HepG2 (cell line): Measurements from ENCODE around the gene MSI2. TPM values are rescaled to one million over a fixed set of nuclear protein-coding genes. Genes with fewer than 3 reads are reported as not detected.

ENCODE experiments used
- ASH2L ChIP-seq: fragments of 300-600, 200-600 bp; sonication (generic); IDR thresholded peaks from 2 replicates; pipeline ENCODE4 v1.7.0; 2017; ENCODE audit warnings: low read depth, mild to moderate bottlenecking, moderate library complexity, mixed read lengths, low read length; ENCODE audit not compliant: insufficient read length
- BRCA1 ChIP-seq: sonication (generic); formaldehyde crosslinking; IDR thresholded peaks from 2 replicates; pipeline ENCODE4 v1.4.0; 2020; ENCODE audit warnings: missing genetic modification reagents
- CERS6 ChIP-seq: sonication (generic); formaldehyde crosslinking; IDR thresholded peaks from 2 replicates; pipeline ENCODE4 v1.5.0; 2020; ENCODE audit warnings: missing genetic modification reagents
- CHD2 ChIP-seq: IDR thresholded peaks from 2 replicates; pipeline ENCODE4 v1.6.1; 2011; ENCODE audit warnings: low read depth, low read length, improper control_type of control experiment
- GMEB1 ChIP-seq: sonication (generic); formaldehyde crosslinking; IDR thresholded peaks from 2 replicates; pipeline ENCODE4 v1.5.1; 2020; ENCODE audit warnings: missing genetic modification reagents, mild to moderate bottlenecking, borderline replicate concordance
- IRF1 ChIP-seq: sonication (generic); formaldehyde crosslinking; IDR thresholded peaks from 2 replicates; pipeline ENCODE4 v1.4.0; 2020; ENCODE audit warnings: low read depth, mild to moderate bottlenecking, missing genetic modification reagents
- KDM5A ChIP-seq: fragments of 200-600 bp; sonication (generic); IDR thresholded peaks from 2 replicates; pipeline ENCODE4 v1.7.0; 2018; ENCODE audit warnings: antibody characterized with exemption, mild to moderate bottlenecking, low read length, borderline replicate concordance
- PATZ1 ChIP-seq: sonication (generic); formaldehyde crosslinking; IDR thresholded peaks from 2 replicates; pipeline ENCODE4 v1.4.0; 2020; ENCODE audit warnings: missing genetic modification reagents
- PBX3 ChIP-seq: sonication (generic); formaldehyde crosslinking; IDR thresholded peaks from 2 replicates; pipeline ENCODE4 v1.8.1; 2023; ENCODE audit warnings: missing genetic modification reagents, inconsistent platforms, borderline replicate concordance
- PPARG ChIP-seq: conservative IDR thresholded peaks from 2 replicates; pipeline ENCODE4 v1.6.1; 2016; ENCODE audit warnings: missing biosample characterization, missing genetic modification reagents
- RARA ChIP-seq: IDR thresholded peaks from 2 replicates; pipeline ENCODE4 v1.6.1; 2016; ENCODE audit warnings: missing genetic modification reagents, missing compliant biosample characterization
- RXRA ChIP-seq: sonication (generic); formaldehyde crosslinking; IDR thresholded peaks from 2 replicates; pipeline ENCODE4 v1.5.1; 2020; ENCODE audit warnings: missing genetic modification reagents
- SMYD3 ChIP-seq: sonication (generic); formaldehyde crosslinking; IDR thresholded peaks from 2 replicates; pipeline ENCODE4 v1.8.1; 2023; ENCODE audit warnings: mild to moderate bottlenecking, missing genetic modification reagents
- SNAPC2 ChIP-seq: sonication (generic); formaldehyde crosslinking; IDR thresholded peaks from 2 replicates; pipeline ENCODE4 v1.8.1; 2022; ENCODE audit warnings: mild to moderate bottlenecking, missing genetic modification reagents
- TGIF2 ChIP-seq: IDR thresholded peaks from 2 replicates; pipeline ENCODE4 v1.6.1; 2016; ENCODE audit warnings: control low read depth, missing compliant biosample characterization
- TMF1 ChIP-seq: sonication (generic); formaldehyde crosslinking; IDR thresholded peaks from 2 replicates; pipeline ENCODE4 v1.8.1; 2022; ENCODE audit warnings: low read depth, missing genetic modification reagents
- ZHX1 ChIP-seq: sonication (generic); formaldehyde crosslinking; IDR thresholded peaks from 2 replicates; pipeline ENCODE4 v1.8.1; 2022; ENCODE audit warnings: low read depth, mild to moderate bottlenecking, missing genetic modification reagents
- ZNF225 ChIP-seq: sonication (generic); formaldehyde crosslinking; IDR thresholded peaks from 2 replicates; pipeline ENCODE4 v1.4.0; 2020; ENCODE audit warnings: mild to moderate bottlenecking, missing genetic modification reagents
- ZNF282 ChIP-seq: fragments of 450-650 bp; IDR thresholded peaks from 2 replicates; pipeline ENCODE4 v1.6.1; 2018; ENCODE audit not compliant: partially characterized antibody
- ZNF329 ChIP-seq: sonication (generic); formaldehyde crosslinking; IDR thresholded peaks from 2 replicates; pipeline ENCODE4 v1.9.0; 2021; ENCODE audit warnings: low read depth, mild to moderate bottlenecking, missing genetic modification reagents
- ZNF501 ChIP-seq: sonication (generic); formaldehyde crosslinking; IDR thresholded peaks from 2 replicates; pipeline ENCODE4 v1.5.1; 2020; ENCODE audit warnings: mild to moderate bottlenecking, moderate library complexity, missing genetic modification reagents
- ZSCAN9 ChIP-seq: IDR thresholded peaks from 2 replicates; pipeline ENCODE4 v1.6.1; 2016; ENCODE audit warnings: borderline replicate concordance
- polyA plus RNA-seq, 8 experiments: library from polyadenylated mRNA; depleted of rRNA in 3 of 8; stranded (reverse) in 7 of 8; unstranded in 1 of 8; fragments of >200 nt; fragmentation: Illumina TruSeq in 4 of 8; extraction: Trizol in 4 of 8; gene quantifications; 2 replicates each; pipeline versions ENCODE4 v1.2.1 to v1.2.3, GENCODE V29; 2011 to 2016; ENCODE audit warnings: low read depth in 4 of 8, missing spikeins in 1 of 8, mixed read lengths in 1 of 8; ENCODE audit not compliant: insufficient read depth in 1 of 8
- total RNA-seq, 5 experiments: library from RNA; depleted of rRNA; stranded (reverse); fragments of >200 nt; fragmentation: Illumina TruSeq; extraction: Trizol; gene quantifications; 2 replicates each; pipeline ENCODE4 v1.2.3, GENCODE V29; 2016; ENCODE audit warnings: low read depth in 1 of 5

Gene MSI2
- total and polyA plus RNA-seq, 2 of the 13 experiments (the other 11 are each of a cell fraction or from before 2014, with no cell fraction given), result 77.5 to 78.4 TPM

- no peak for TF ChIP-seq SNAPC2 (CRISPR knock-in tag)
- TF ChIP-seq ZHX1 (CRISPR knock-in tag), result no peak
- no peak for TF ChIP-seq ZNF329 (CRISPR knock-in tag)
- peak; percentile 26; the same call in 1 of the 2 replicates for TF ChIP-seq TGIF2 (CRISPR knock-in tag)
- TF ChIP-seq IRF1, result no peak
- TF ChIP-seq GMEB1 (CRISPR knock-in tag), result no peak
- TF ChIP-seq RXRA (CRISPR knock-in tag), result no peak
- no peak for TF ChIP-seq CERS6 (CRISPR knock-in tag)
- peak; percentile 52; the same call in 1 of the 2 replicates for TF ChIP-seq SMYD3 (CRISPR knock-in tag)
- no peak for TF ChIP-seq PBX3 (CRISPR knock-in tag)
- TF ChIP-seq ZSCAN9 (CRISPR knock-in tag), result peak; percentile 17; the same call in 1 of the 2 replicates
- no peak for TF ChIP-seq CHD2
- no peak for TF ChIP-seq TMF1
- TF ChIP-seq KDM5A, result no peak
- no peak for TF ChIP-seq BRCA1
- peak; percentile 95 for TF ChIP-seq PPARG (CRISPR knock-in tag)
- TF ChIP-seq PATZ1 (CRISPR knock-in tag), result peak; percentile 33; the same call in 1 of the 2 replicates
- TF ChIP-seq ZNF225 (CRISPR knock-in tag), result no peak
- TF ChIP-seq RARA (CRISPR knock-in tag), result peak; percentile 91
- no peak for TF ChIP-seq ZNF282
- TF ChIP-seq ASH2L, result peak; percentile 40
- no peak for TF ChIP-seq ZNF501 (CRISPR knock-in tag)
Observed at GRCh38 chr17:57372156-57372555, 115.8 kb downstream of the MSI2 start (continued).
